Mononuclear cell (primary cell): ENCODE results near the gene DHX57. TPM values are rescaled to one million over a fixed set of nuclear protein-coding genes. Genes with fewer than 3 reads are reported as not detected.
A peak's percentile ranks its signal among the peaks of the same experiment; 100 is the strongest.
"Not testable (repeated sequence)": the region's sequence is repeated elsewhere in the genome, so short reads cannot be mapped to it uniquely, and the experiment has no call there.

ENCODE experiments used
- H3K27me3 ChIP-seq: 2 replicates; pipeline ENCODE4 v1.6.0; 2011; ENCODE audit warnings: low read length, control low read depth; ENCODE audit not compliant: insufficient read depth
- H3K4me1 ChIP-seq: 2 replicates; pipeline ENCODE4 v1.5.1; 2011; ENCODE audit warnings: mild to moderate bottlenecking, low read length, control low read depth; ENCODE audit not compliant: insufficient read depth
- H3K4me3 ChIP-seq: 2 replicates; pipeline ENCODE4 v1.5.1; 2011; ENCODE audit warnings: mild to moderate bottlenecking, low read length, moderate library complexity
- H3K9me3 ChIP-seq: 2 replicates; pipeline ENCODE4 v1.5.1; 2011; ENCODE audit warnings: low read depth, mild to moderate bottlenecking, control low read depth, low read length
- total RNA-seq: library from RNA; depleted of rRNA; stranded (reverse); fragments of >200 nt; gene quantifications from one replicate; pipeline ENCODE4 v1.2.3, GENCODE V29; 2012

DHX57 gene
- total RNA-seq, 1 donor, result 19.2 TPM

DNA sequence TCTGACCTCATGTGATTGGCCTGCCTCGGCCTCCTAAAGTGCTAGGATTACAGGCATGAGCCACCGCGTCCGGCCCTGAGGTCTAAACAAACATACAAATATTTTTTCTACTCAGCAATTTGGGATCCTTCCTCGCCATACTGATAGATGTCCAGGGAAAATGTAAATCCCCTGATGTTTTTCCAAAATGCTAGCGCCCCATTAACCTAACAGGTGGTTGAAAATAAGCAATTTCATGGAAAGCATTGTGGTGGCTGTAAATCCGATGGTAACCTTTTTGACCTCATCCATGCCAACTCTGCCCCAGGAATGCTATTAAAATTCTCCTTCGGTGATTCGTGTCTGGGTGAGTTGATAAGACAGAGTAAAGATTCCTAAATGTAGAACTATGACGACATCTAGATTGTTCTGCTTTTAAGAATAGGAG is 78.5 kb downstream of the DHX57 start:
- H3K27me3 ChIP-seq, result no peaks in the 10 kb centered on the region
- H3K4me3 ChIP-seq, result no peak overlapping the region
- H3K4me1 ChIP-seq, result no peaks in the 10 kb centered on the region
- no peaks in the 10 kb centered on the region for H3K9me3 ChIP-seq

GRCh38 chr2:38795016-38795415 is 80.7 kb downstream of the DHX57 start:
- H3K4me1 ChIP-seq, H3K9me3 ChIP-seq, H3K4me3 ChIP-seq, H3K27me3 ChIP-seq: not testable (repeated sequence)

- no peaks in the 10 kb centered on the region for H3K27me3 ChIP-seq
- H3K9me3 ChIP-seq, result no peaks in the 10 kb centered on the region
- H3K4me1 ChIP-seq, result peaks cover 5% of the 10 kb centered on the region
- H3K4me3 ChIP-seq, result no peak overlapping the region
Observed at GRCh38 chr2:38794235-38794946, 81.3 kb downstream of the DHX57 start.

GRCh38 chr2:38793511-38793910 is 82.2 kb downstream of the DHX57 start:
- no peak overlapping the region for H3K4me3 ChIP-seq
- H3K4me1 ChIP-seq, result peaks cover 5% of the 10 kb centered on the region
- no peaks in the 10 kb centered on the region for H3K9me3 ChIP-seq
- H3K27me3 ChIP-seq, result no peaks in the 10 kb centered on the region

GRCh38 chr2:38792751-38793150 is 83.0 kb downstream of the DHX57 start:
- Histone ChIP-seq H3K4me1 (peaks cover 5% of the 10 kb centered on the region), H3K9me3 (no peaks in the 10 kb centered on the region), H3K27me3 (no peaks in the 10 kb centered on the region), H3K4me3 (no peak overlapping the region)

GRCh38 chr2:38792321-38792720 is 83.4 kb downstream of the DHX57 start:
- not testable (repeated sequence) for H3K9me3 ChIP-seq, H3K4me1 ChIP-seq, H3K27me3 ChIP-seq, H3K4me3 ChIP-seq

- no peaks in the 10 kb centered on the region for H3K27me3 ChIP-seq
- H3K9me3 ChIP-seq, result no peaks in the 10 kb centered on the region
- H3K4me3 ChIP-seq, result no peak overlapping the region
- H3K4me1 ChIP-seq, result peaks cover 5% of the 10 kb centered on the region
Observed at GRCh38 chr2:38791744-38792143, 84.0 kb downstream of the DHX57 start.

DNA sequence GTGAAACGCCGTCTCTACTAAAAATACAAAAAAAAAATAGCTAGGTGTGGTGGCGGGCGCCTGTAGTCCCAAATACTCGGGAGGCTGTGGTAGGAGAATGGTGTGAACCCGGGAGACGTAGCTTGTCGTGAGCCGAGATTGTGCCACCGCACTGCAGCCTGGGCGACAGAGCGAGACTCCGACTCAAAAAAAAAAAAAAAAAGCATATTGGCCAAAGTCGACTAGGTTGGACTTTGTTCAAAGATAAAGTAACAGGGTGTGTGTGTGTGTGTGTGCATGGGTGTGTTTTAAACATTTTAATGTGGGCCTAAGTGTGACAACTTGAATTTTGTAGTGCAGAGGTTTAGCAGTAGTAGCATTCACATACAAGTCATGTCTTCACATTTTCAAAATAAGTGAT is 86.0 kb downstream of the DHX57 start:
- H3K27me3 ChIP-seq, result no peaks in the 10 kb centered on the region
- H3K4me1 ChIP-seq, result peaks cover 5% of the 10 kb centered on the region
- H3K4me3 ChIP-seq, result no peak overlapping the region
- H3K9me3 ChIP-seq, result no peaks in the 10 kb centered on the region

GRCh38 chr2:38788306-38788705 is 87.4 kb downstream of the DHX57 start:
- Histone ChIP-seq H3K4me3 (no peak overlapping the region), H3K9me3 (no peaks in the 10 kb centered on the region), H3K27me3 (no peaks in the 10 kb centered on the region), H3K4me1 (peaks cover 5% of the 10 kb centered on the region)

GRCh38 chr2:38783586-38783985 is 92.1 kb downstream of the DHX57 start:
- peaks cover 7% of the 10 kb centered on the region for H3K4me1 ChIP-seq
- no peaks in the 10 kb centered on the region for H3K9me3 ChIP-seq
- H3K4me3 ChIP-seq, result no peak overlapping the region
- no peaks in the 10 kb centered on the region for H3K27me3 ChIP-seq

- Histone ChIP-seq H3K4me1 (peaks cover 10% of the 10 kb centered on the region), H3K4me3 (peak overlapping the region; percentile 62), H3K27me3 (peaks cover 6% of the 10 kb centered on the region), H3K9me3 (no peaks in the 10 kb centered on the region)
Observed at GRCh38 chr2:38778687-38779082, 97.0 kb downstream of the DHX57 start.

DNA sequence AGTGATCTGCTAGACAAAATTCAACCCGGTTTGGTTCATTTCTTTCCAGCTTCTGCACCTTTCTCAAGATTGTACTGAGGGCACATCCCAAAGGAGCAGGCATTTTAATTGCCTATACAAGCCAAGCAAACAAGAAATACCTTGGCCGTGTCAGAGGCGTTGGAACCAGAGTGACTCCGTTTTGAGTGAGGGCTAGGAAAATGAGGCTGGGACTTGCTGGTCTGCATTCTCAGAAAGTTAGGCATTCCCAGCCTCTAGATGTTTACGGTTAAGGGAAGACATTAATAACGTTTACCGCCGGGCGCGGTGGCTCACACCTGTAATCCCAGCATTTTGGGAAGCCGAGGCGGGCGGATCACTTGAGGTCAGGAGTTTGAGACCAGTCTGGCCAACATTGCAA is 99.2 kb downstream of the DHX57 start:
- no peaks in the 10 kb centered on the region for H3K9me3 ChIP-seq
- H3K4me3 ChIP-seq, result no peak overlapping the region
- H3K27me3 ChIP-seq, result peaks cover 6% of the 10 kb centered on the region
- peaks cover 10% of the 10 kb centered on the region for H3K4me1 ChIP-seq

DNA sequence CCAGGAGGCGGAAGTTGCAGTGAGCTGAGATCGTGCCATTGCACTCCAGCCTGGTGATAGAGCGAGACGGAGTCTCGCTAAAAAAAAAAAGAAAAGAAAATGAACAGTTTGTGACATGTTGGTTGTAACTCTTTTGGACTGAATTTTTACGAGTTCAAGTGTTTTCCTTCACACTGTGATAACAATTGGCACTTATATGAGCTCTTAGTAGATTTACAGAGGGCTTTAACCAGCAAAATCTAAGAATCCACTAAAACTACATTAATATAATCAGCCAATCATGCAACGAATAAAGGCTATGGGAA is 99.9 kb downstream of the DHX57 start:
- peaks cover 10% of the 10 kb centered on the region for H3K4me1 ChIP-seq
- peaks cover 6% of the 10 kb centered on the region for H3K27me3 ChIP-seq
- H3K9me3 ChIP-seq, result no peaks in the 10 kb centered on the region
- H3K4me3 ChIP-seq, result no peak overlapping the region

GRCh38 chr2:38775097-38775920 is 100.4 kb downstream of the DHX57 start:
- no peak overlapping the region for H3K4me3 ChIP-seq
- no peaks in the 10 kb centered on the region for H3K9me3 ChIP-seq
- H3K27me3 ChIP-seq, result peaks cover 6% of the 10 kb centered on the region
- peaks cover 10% of the 10 kb centered on the region for H3K4me1 ChIP-seq

GRCh38 chr2:38771632-38772031 is 104.1 kb downstream of the DHX57 start:
- Histone ChIP-seq H3K4me3 (no peak overlapping the region), H3K27me3 (no peaks in the 10 kb centered on the region), H3K9me3 (no peaks in the 10 kb centered on the region), H3K4me1 (no peaks in the 10 kb centered on the region)

GRCh38 chr2:38765551-38765950 is 110.2 kb downstream of the DHX57 start:
- H3K4me3 ChIP-seq, result no peak overlapping the region
- H3K27me3 ChIP-seq, result no peaks in the 10 kb centered on the region
- H3K4me1 ChIP-seq, result no peaks in the 10 kb centered on the region
- H3K9me3 ChIP-seq, result no peaks in the 10 kb centered on the region
